Cardiac muscle cell (in vitro differentiated cells and primary cell): ENCODE results near the gene MGST3. TPM values are rescaled to one million over a fixed set of nuclear protein-coding genes. Genes with fewer than 3 reads are reported as not detected.
A peak's percentile ranks its signal among the peaks of the same experiment; 100 is the strongest.

Experiments
- DNase-seq, 2 donors: peaks; one replicate each; pipeline versions ENCODE4 v3.0.0 to v3.0.0-alpha.2; 2010 to 2017; ENCODE audit warnings: low read depth in 1 of 2, low spot score in 1 of 2
- H3K27ac ChIP-seq: fragments of 200-600 bp; sonication (generic); 2 replicates; pipeline ENCODE4 v1.5.1; 2016
- H3K27me3 ChIP-seq: fragments of 200-600 bp; sonication (generic); 2 replicates; pipeline ENCODE4 v1.6.0; 2016; ENCODE audit warnings: control low read depth
- H3K36me3 ChIP-seq: fragments of 200-600 bp; sonication (generic); 2 replicates; pipeline ENCODE4 v1.5.1; 2016; ENCODE audit warnings: control low read depth
- H3K4me1 ChIP-seq: fragments of 200-600 bp; sonication (generic); 2 replicates; pipeline ENCODE4 v1.8.1; 2017; ENCODE audit warnings: low read depth, mild to moderate bottlenecking, mixed run types
- H3K4me3 ChIP-seq: fragments of 200-600 bp; sonication (generic); 2 replicates; pipeline ENCODE4 v1.5.1; 2016; ENCODE audit warnings: mild to moderate bottlenecking
- H3K9me3 ChIP-seq: fragments of 200-600 bp; sonication (generic); 2 replicates; pipeline ENCODE4 v1.5.1; 2017; ENCODE audit warnings: low read depth, mild to moderate bottlenecking, control low read depth
- CTCF ChIP-seq: IDR thresholded peaks from 2 replicates; pipeline ENCODE4 v1.5.1; 2012; ENCODE audit warnings: low read depth, mild to moderate bottlenecking, low read length
- polyA plus RNA-seq: library from polyadenylated mRNA; unstranded; fragments of >200 nt; fragmentation: Nextera tagmentation; extraction: Ambion mirVana; gene quantifications from 2 replicates; pipeline ENCODE4 v1.2.1, GENCODE V29; 2016
- total RNA-seq: library from RNA; depleted of rRNA; stranded (reverse); fragments of >200 nt; gene quantifications from 2 replicates; pipeline ENCODE4 v1.2.3, GENCODE V29; 2016

Gene MGST3
- total and polyA plus RNA-seq, 2 experiments from 2014 or later, result 284 to 972 TPM

DNA sequence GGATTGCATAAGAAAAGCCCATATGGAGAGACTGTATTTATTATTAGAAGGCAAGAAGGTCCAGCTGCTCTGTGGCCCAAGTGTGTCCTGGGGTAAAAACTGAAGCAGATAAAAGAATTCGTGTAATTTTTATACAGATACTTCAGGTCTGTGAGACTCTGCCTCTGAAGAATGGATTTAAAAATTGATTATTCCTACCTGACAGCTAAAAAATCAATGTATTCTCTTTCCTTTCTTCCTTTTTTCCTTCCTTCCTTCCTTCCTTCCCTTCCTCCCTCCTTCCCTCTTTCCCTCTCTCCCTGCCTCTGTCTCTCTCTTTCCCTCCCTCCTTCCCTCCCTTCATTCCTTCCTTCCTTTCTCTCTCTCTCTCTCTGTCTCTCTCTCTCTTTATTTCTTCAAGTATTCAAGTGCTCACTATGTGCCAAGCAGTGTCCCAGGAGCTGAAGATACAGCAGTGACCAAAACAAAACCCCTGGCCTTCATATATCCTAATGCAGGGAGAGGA is 11.3 kb upstream of the MGST3 start:
- H3K36me3 ChIP-seq, result no peaks in the 10 kb centered on the region
- TF ChIP-seq CTCF, result no peak
- H3K4me3 ChIP-seq, result no peak overlapping the region
- DNase-seq, result no peak
- no peaks in the 10 kb centered on the region for H3K27me3 ChIP-seq
- no peaks in the 10 kb centered on the region for H3K9me3 ChIP-seq
- H3K4me1 ChIP-seq, result no peaks in the 10 kb centered on the region
- H3K27ac ChIP-seq, result no peak overlapping the region

GRCh38 chr1:165623624-165624023 is 7.4 kb upstream of the MGST3 start:
- no peaks in the 10 kb centered on the region for H3K27me3 ChIP-seq
- no peak overlapping the region for H3K27ac ChIP-seq
- no peaks in the 10 kb centered on the region for H3K36me3 ChIP-seq
- no peaks in the 10 kb centered on the region for H3K4me1 ChIP-seq
- no peak for TF ChIP-seq CTCF
- no peak overlapping the region for H3K4me3 ChIP-seq
- no peak for DNase-seq
- no peaks in the 10 kb centered on the region for H3K9me3 ChIP-seq

DNA sequence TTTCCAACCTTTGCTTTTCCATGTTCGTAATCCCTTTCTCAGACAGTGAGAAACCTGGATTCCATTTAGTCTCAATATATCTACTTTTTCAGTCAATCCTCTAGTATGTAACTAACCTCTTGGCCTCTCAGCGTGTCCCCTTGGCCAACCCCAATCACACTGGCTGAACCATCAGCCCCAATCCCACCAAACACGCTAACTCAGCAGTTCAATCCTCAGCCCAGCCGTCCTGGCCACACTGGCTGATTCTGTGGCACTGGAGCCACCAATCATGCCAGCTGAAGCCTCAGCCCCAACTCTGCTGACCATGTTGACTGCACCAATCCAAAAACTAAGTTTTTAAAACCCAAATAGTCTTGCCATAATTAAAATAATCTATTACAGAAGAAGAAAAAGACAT is 6.6 kb upstream of the MGST3 start:
- no peak for TF ChIP-seq CTCF
- H3K9me3 ChIP-seq, result no peaks in the 10 kb centered on the region
- no peak for DNase-seq
- H3K4me1 ChIP-seq, result no peaks in the 10 kb centered on the region
- H3K36me3 ChIP-seq, result no peaks in the 10 kb centered on the region
- no peaks in the 10 kb centered on the region for H3K27me3 ChIP-seq
- no peak overlapping the region for H3K4me3 ChIP-seq
- H3K27ac ChIP-seq, result no peak overlapping the region

DNA sequence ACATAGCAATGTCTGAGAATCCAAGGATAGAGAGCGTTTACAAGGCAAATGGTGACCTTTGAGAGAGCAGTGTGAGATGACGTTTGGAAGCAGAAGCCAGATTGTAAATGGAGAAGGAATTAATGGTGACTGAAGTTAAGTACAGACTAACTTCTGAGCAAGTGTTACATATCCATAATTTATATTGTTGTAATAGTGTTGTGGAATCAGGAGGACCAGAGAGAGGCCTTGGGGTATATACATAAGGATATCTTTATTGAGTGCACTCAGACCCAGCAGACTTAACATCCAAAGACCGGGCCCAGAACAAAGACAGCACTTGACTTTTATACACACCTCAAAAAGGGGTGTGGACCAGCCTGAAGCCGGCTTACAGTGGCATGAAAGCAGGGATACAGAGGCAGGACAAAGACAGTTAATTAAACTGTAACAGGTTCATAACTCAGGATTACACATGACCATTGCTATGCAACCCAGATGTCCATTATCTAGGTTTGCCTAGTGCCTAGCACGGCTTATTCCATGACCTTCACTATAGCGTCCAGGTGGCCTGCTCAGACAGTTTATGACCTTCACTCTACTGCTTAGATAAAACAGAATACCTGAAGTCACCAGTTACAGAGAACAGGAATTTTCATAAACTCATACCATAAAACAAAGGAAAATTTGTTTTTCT is 2.7 kb upstream of the MGST3 start:
- TF ChIP-seq CTCF, result no peak
- Histone ChIP-seq H3K27ac (no peak overlapping the region), H3K27me3 (no peaks in the 10 kb centered on the region), H3K9me3 (no peaks in the 10 kb centered on the region), H3K4me1 (peaks cover 5% of the 10 kb centered on the region), H3K4me3 (no peak overlapping the region), H3K36me3 (no peaks in the 10 kb centered on the region)
- no peak for DNase-seq

- no peak for TF ChIP-seq CTCF
- Histone ChIP-seq H3K27ac (no peak overlapping the region), H3K4me3 (no peak overlapping the region), H3K9me3 (no peaks in the 10 kb centered on the region), H3K36me3 (no peaks in the 10 kb centered on the region), H3K4me1 (peaks cover 13% of the 10 kb centered on the region), H3K27me3 (no peaks in the 10 kb centered on the region)
- DNase-seq, result peak in 1 of 2 donors; percentile 34
Observed at GRCh38 chr1:165629151-165629550, 1.9 kb upstream of the MGST3 start.
